ENCODE data around the gene DENND10. TPM values are rescaled to one million over a fixed set of nuclear protein-coding genes. Genes with fewer than 3 reads are reported as not detected.
A peak's percentile ranks its signal among the peaks of the same experiment; 100 is the strongest.

DENND10 gene
- 15.8 and 16.7 TPM in 2 replicates for total RNA-seq (2022)
- percentile 50 among the genes with signal in this experiment for Bru-seq, nascent RNA
- percentile 52 among the genes with signal in this experiment for BruChase-seq, experiment 1, labeled RNA remaining after a 6-hour chase
- percentile 51 among the genes with signal in this experiment for BruChase-seq, experiment 2, labeled RNA remaining after a 2-hour chase
- long read RNA-seq, transcript FAM45A-201 (9 exons, 1,648 nt) = major isoform, 13 of 31 reads
- long read RNA-seq, transcript FAM45A-204 (2 exons, 992 nt) = minor isoform, 5 of 31 reads
- long read RNA-seq, partial matches to known transcripts = 0 of 31 reads
- long read RNA-seq, other reads (novel, unspliced or antisense) = 13 of 31 reads

GRCh38 chr10:119103903-119104653 lies at the start of gene DENND10:
Gene DENND10 (plus strand): TSS chr10:119104113. CDS start chr10:119104143, 30 bp downstream.
- H3K27me3 Mint-ChIP-seq (ENCODE audit: unreplicated experiment) = no peaks in the 10 kb centered on the region
- intact Hi-C loops (cut with micrococcal nuclease; ENCODE audit: unreplicated experiment) = no loop called here
- no peaks in the 10 kb centered on the region for H3K9me3 Mint-ChIP-seq (ENCODE audit: low read depth, unreplicated experiment)
- peaks cover 15% of the 10 kb centered on the region for H3K4me1 Mint-ChIP-seq (ENCODE audit: low read depth, unreplicated experiment)
- peaks cover 6% of the 10 kb centered on the region for H3K36me3 Mint-ChIP-seq (ENCODE audit: insufficient read depth, unreplicated experiment)
- DNase-seq = peak; percentile 66
- TF ChIP-seq CTCF (IDR thresholded peaks at IDR 0.05; ENCODE audit: unreplicated experiment) = no peak
- BruUV-seq (replicated peaks) = no TSS peak
- no peak within 1 kb of the TSS for H3K27ac Mint-ChIP-seq (ENCODE audit: unreplicated experiment)
- peak within 1 kb of the TSS; percentile 66 for H3K4me3 Mint-ChIP-seq (ENCODE audit: low read depth, unreplicated experiment)
- CTCF ChIA-PET = interaction anchor here (0.7 to 0.8 kb wide), 2 partner anchors 13 to 1646 kb away, joined by 3 read pairs; no protein-coding TSS in a partner anchor

GRCh38 chr10:119055472-119055871 lies 48.4 kb upstream of the DENND10 start:
- no TSS peak for BruUV-seq (replicated peaks)
- DNase-seq = no peak
- Mint-ChIP-seq H3K27me3 (ENCODE audit: unreplicated experiment) (no peaks in the 10 kb centered on the region), H3K4me3 (ENCODE audit: low read depth, unreplicated experiment) (no peak overlapping the region), H3K4me1 (ENCODE audit: low read depth, unreplicated experiment) (peaks cover 3% of the 10 kb centered on the region), H3K9me3 (ENCODE audit: low read depth, unreplicated experiment) (no peaks in the 10 kb centered on the region), H3K27ac (ENCODE audit: unreplicated experiment) (no peak overlapping the region), H3K36me3 (ENCODE audit: insufficient read depth, unreplicated experiment) (peaks cover 66% of the 10 kb centered on the region)
- CTCF ChIA-PET = no interaction called here
- no peak for TF ChIP-seq CTCF (IDR thresholded peaks at IDR 0.05; ENCODE audit: unreplicated experiment)
- intact Hi-C loops (cut with micrococcal nuclease; ENCODE audit: unreplicated experiment) = no loop called here

GRCh38 chr10:119058010-119058409 lies 45.9 kb upstream of the DENND10 start:
- Mint-ChIP-seq H3K36me3 (ENCODE audit: insufficient read depth, unreplicated experiment) (peaks cover 59% of the 10 kb centered on the region), H3K4me3 (ENCODE audit: low read depth, unreplicated experiment) (no peak overlapping the region), H3K27ac (ENCODE audit: unreplicated experiment) (peak overlapping the region; percentile 58), H3K9me3 (ENCODE audit: low read depth, unreplicated experiment) (no peaks in the 10 kb centered on the region), H3K4me1 (ENCODE audit: low read depth, unreplicated experiment) (no peaks in the 10 kb centered on the region), H3K27me3 (ENCODE audit: unreplicated experiment) (no peaks in the 10 kb centered on the region)
- CTCF ChIA-PET = no interaction called here
- no peak for DNase-seq
- intact Hi-C loops (cut with micrococcal nuclease; ENCODE audit: unreplicated experiment) = no loop called here
- no peak for TF ChIP-seq CTCF (IDR thresholded peaks at IDR 0.05; ENCODE audit: unreplicated experiment)
- no TSS peak for BruUV-seq (replicated peaks)

- CTCF ChIA-PET = no interaction called here
- Mint-ChIP-seq H3K4me1 (ENCODE audit: low read depth, unreplicated experiment) (no peaks in the 10 kb centered on the region), H3K27ac (ENCODE audit: unreplicated experiment) (no peak overlapping the region), H3K36me3 (ENCODE audit: insufficient read depth, unreplicated experiment) (peaks cover 67% of the 10 kb centered on the region), H3K9me3 (ENCODE audit: low read depth, unreplicated experiment) (no peaks in the 10 kb centered on the region), H3K4me3 (ENCODE audit: low read depth, unreplicated experiment) (no peak overlapping the region), H3K27me3 (ENCODE audit: unreplicated experiment) (no peaks in the 10 kb centered on the region)
- intact Hi-C loops (cut with micrococcal nuclease; ENCODE audit: unreplicated experiment) = no loop called here
- BruUV-seq (replicated peaks) = no TSS peak
- no peak for TF ChIP-seq CTCF (IDR thresholded peaks at IDR 0.05; ENCODE audit: unreplicated experiment)
- DNase-seq = no peak
Observed at GRCh38 chr10:119059557-119059956, 44.4 kb upstream of the DENND10 start.
